ENCODE data around the gene VPS54.
"Not testable (repeated sequence)": the region's sequence is repeated elsewhere in the genome, so short reads cannot be mapped to it uniquely, and the experiment has no call there.

VPS54 gene

DNA sequence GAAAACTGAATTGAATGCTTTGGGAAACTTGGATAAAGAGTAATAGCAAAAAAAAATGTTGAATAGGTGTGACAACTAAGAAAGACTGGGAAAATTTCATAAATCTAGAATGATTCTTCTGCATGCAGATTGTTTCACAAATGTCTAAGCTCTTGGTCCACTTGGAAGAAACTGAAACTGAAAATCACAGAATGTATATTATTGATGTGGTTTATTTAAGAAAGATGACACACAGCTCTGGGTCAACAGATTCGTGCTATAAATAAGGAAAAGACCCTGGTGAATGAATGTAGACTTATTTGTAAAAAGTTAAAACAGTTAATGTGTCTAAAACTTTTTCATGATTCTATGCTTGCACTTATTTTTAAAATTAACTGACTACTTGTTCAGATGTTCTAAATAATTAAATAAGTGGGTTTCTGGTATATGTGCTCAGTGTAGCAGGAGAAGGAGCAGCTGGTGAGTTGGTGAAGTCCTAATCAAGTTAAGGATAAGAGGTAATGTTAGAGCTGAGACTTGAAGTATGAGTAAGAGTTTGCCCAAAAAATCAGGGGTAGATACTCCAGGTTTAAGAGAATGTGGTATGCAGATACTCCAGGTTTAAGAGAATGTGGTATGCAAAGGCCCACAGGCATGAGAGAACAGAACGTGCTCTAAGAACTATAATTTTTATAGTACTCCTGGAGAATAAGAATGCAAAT, 153.1 kb downstream of the VPS54 start:
- ATAC-seq: peak in 1 of 2 donors; percentile 46

DNA sequence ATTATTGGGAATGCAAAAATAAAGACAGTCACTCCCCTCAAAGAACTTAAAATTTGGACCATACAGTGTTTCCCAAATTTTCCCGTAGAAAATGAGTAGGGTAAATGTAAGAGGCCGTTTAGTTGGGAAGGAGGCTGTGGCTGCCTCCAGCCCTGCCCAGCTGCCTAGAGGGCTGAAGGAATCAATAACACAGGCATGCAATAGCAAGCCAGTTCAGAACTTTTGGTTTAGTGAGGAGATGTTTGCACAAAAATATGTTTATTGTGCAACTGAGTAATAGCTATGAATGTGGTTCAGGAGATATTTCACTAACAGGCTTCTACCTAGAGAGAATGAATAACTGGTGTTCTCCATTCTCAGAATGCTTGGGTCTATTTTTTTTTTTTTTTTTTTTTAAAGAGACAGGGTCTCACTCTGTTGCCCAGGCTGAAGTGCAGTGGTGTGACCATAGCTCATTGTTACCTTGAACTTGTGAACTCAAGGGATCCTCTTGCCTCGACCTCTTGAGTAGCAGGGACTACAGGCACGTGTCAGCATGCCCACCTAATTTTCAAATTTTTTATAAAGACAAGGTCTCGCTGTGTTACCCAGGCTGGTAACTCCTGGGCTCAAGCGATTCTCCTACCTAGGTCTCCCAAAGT, 153.9 kb downstream of the VPS54 start:
- ATAC-seq: no peak

GRCh38 chr2:63863707-63864106, 155.5 kb downstream of the VPS54 start:
- ATAC-seq: no peak

DNA sequence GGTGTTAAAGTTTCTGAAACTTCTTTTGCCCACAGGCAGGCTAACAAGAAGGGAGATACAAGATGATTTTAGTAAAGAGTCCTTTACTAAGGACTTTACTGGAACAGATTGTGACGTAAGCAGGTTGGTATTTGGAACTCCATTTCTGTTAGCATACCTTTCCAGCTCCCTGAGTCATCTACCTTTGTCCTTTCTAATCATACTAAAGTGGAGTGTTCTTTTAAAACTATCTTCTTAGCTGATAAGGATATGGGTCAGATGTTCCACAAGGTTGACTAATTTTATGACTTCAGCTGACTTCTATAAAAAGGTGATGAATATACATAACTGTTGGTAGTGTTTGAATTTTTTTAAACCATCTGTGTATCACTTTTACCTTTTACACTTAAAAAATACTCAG, 156.4 kb downstream of the VPS54 start:
- peak; percentile 81 to 87 for ATAC-seq

- peak in 1 of 2 donors; percentile 23 for ATAC-seq
Measured at GRCh38 chr2:63861220-63861822, 157.9 kb downstream of the VPS54 start.

- ATAC-seq: no peak
Measured at GRCh38 chr2:63858291-63858690, 160.9 kb downstream of the VPS54 start.

- ATAC-seq: peak; percentile 95 to 97
Measured at GRCh38 chr2:63856303-63856603, 163.0 kb downstream of the VPS54 start.

DNA sequence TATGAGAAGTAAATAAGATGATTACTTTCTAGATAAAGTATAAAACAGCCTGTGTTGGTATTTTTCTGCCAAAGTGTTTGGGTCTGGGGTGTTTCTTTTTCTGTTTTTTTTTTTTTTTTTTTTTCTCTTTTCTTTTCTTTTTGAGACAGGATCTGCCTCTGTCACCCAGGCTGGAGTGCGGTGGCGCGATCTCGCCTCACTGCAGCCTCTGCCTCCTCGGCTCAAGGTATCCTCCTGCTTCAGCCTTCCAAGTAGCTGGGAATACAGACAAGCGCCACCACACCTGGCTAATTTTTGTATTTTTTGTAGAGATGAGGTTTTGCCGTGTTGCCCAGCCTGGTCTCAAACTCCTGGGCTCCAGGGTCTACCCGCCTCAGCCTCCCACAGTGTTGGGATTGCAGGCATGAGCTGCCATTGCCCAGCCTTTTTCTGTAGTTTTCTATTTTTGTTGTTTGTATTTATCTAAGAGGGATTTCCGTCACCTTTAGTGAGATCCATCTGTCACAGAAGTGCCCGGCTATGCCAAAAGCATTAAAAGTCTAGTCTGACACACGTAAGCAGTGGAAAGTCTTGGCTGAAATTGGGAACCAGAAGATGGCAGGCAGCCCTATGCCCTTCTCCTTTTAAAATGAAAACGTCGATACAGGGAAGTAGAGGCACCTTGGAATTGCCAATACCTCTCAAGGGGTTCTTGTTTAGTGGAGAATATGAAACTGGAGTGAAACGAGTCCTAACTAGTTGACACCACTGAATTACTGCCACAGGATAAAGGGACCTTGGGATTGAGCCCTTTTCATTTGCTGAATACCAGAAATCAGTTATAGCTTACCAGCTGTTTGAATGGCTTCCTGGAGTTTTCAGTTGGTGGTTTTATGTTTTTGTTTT, 163.6 kb downstream of the VPS54 start:
- no peak for ATAC-seq

- no peak for ATAC-seq
Measured at GRCh38 chr2:63853527-63854310, 165.5 kb downstream of the VPS54 start.

DNA sequence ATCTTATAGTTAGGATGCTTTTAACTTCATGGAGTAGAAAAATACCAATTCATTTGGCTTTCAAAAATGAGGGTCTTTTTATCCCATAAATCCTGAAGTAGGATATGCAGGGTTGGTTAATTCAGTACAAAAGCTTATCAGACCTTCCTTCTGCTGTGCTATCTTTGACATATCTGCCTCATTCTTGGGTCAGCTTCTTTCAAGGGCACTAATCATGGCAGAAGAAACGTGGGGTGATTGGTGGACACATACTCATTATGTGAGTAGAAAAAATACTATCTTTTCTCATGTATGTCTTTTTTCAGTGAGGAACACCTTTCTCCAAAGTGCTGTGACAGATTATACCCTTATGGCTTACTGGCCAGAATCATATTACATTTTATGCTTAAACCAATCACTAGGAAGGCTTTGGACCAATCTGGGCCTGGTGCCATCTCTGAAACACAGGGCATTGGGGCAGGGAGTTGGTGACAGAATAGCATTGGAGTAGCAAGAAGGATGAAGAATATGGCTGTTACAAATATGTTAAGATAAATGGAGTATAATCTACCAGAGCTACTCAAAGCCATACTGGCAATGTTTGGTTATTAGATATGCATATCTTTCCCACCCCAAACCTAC, 167.4 kb downstream of the VPS54 start:
- ATAC-seq: no peak

DNA sequence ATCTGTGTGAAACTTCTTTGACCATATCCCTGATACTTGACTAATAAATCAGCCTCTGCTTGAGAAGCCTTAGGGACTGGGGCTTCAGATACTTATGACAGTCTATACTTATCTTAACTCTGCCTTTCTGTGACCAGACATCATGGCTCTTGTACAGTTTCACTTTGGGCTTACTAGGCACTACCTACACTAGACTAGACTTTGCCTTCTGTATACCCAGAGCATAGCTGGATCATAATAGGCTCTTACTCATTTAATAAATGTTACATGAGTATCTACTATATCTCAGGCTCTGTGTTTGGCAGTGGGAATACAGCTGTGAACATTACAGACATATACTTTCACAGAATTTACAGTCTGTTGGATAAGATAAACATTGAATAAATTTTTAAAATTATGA, 168.6 kb downstream of the VPS54 start:
- ATAC-seq: peak; percentile 96 to 98

- ATAC-seq: no peak
Measured at GRCh38 chr2:63850204-63850571, 169.0 kb downstream of the VPS54 start.

GRCh38 chr2:63849381-63850203, 169.6 kb downstream of the VPS54 start:
- no peak for ATAC-seq

- not testable (repeated sequence) for ATAC-seq
Measured at GRCh38 chr2:63847571-63847970, 171.7 kb downstream of the VPS54 start.

GRCh38 chr2:63846487-63846886, 172.7 kb downstream of the VPS54 start:
- no peak for ATAC-seq

GRCh38 chr2:63845866-63846265, 173.4 kb downstream of the VPS54 start:
- ATAC-seq: no peak

- no peak for ATAC-seq
Measured at GRCh38 chr2:63844616-63845015, 174.6 kb downstream of the VPS54 start.

- ATAC-seq: no peak
Measured at GRCh38 chr2:63843791-63844190, 175.4 kb downstream of the VPS54 start.

DNA sequence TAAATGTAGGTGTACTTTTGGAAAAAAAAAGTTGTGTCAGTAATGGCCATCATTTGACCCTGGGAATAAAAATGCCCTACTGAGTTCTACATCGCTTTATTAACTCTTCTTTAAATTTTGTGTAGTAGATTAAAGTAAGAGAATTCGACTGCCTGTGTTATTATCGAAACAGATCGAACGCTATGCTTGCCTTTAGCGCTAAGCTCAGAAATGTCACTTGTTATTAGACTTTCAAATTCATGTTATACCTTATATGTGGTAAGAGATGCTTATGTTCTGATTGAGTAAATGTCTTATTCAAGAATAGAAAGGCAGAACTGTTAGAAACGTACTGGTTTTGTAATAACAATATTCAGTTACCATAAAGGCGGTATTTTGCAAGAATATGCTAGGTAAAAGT, 176.1 kb downstream of the VPS54 start:
- ATAC-seq: no peak

DNA sequence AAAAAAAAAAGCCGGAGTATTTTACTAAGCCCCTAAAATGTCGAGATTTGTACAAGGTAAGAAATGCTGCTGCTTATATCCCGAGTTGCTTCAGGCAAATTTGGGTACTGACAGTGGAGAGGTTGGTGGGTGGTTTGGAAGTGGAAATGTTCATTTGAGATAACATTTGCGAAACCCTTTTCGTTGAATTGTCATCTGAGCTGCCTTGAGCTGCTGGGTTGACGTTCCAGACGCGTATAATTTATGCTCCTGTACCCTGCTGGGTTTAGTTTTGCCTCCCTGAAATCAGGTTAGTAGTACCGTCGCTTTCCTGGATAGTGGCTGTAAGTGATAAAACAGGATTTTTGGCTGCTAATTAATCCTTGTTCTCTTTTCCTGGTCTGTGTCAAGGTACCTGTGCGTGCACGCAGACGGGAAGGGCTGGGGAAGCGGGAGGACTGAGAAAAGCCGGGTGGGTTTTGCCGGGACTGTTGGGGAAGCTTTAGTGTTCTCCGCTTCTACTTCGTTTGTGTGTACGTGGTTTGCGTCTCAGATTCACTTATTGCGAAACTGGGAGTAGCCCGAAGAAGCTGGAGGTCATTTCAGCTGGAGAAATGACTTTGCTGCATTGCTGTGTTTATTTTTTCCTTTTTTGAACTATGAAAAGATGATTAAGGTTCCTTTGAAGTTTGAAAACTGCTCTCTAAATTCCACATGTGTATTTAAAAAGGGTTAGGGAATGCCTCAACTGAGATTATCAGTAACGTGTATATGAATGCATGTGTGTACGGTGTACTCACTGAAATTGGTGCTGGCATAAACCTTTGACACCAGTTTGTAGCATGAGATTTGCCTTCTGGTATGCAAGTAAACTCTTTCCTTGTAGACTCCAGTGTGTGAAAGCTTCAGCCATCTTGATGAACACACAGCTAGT, 176.8 kb downstream of the VPS54 start:
- ATAC-seq: no peak

All from activated CD4-positive, CD25-positive, alpha-beta regulatory T cell treated with anti-CD3 and anti-CD28 coated beads, Interleukin-2, amount 50 U/mL, for 24 hours (primary cell).